RCC 7860 (cell line): ENCODE data around the gene ALPK3.

Experiments used
- DNase-seq: peaks from one replicate; pipeline ENCODE4 v3.0.0-alpha.2; 2015; ENCODE audit warnings: low spot score
- FAIRE-seq: peaks from 2 replicates; lab custom pipeline; 2012; peaks lifted over from hg19 to GRCh38; lab: Jason Lieb, UNC

ALPK3 gene

GRCh38 chr15:84797212-84797611, 19.9 kb upstream of the ALPK3 start:
- FAIRE-seq (no peak), DNase-seq (no peak)

GRCh38 chr15:84797801-84798200, 19.4 kb upstream of the ALPK3 start:
- no peak for FAIRE-seq
- no peak for DNase-seq

GRCh38 chr15:84798436-84798946, 18.7 kb upstream of the ALPK3 start:
- FAIRE-seq: no peak

GRCh38 chr15:84799511-84800187, 17.5 kb upstream of the ALPK3 start:
- DNase-seq (no peak), FAIRE-seq (no peak)

More at GRCh38 chr15:84798436-84798946, 18.7 kb upstream of the ALPK3 start:
- DNase-seq: no peak

- FAIRE-seq (no peak), DNase-seq (no peak)
These were observed 16.8 kb upstream of the ALPK3 start for GRCh38 chr15:84800365-84800806.

GRCh38 chr15:84804005-84804900, 12.9 kb upstream of the ALPK3 start:
- DNase-seq (no peak), FAIRE-seq (no peak)

- DNase-seq (no peak), FAIRE-seq (no peak)
These were observed 11.9 kb upstream of the ALPK3 start for GRCh38 chr15:84805221-84805620.

- no peak for FAIRE-seq
- no peak for DNase-seq
These were observed 9.9 kb upstream of the ALPK3 start for GRCh38 chr15:84807228-84807627.

- FAIRE-seq: no peak
These were observed 6.9 kb upstream of the ALPK3 start for GRCh38 chr15:84810073-84810840.

GRCh38 chr15:84811151-84811550, 6.0 kb upstream of the ALPK3 start:
- no peak for FAIRE-seq
- DNase-seq: no peak

More at GRCh38 chr15:84810073-84810840, 6.9 kb upstream of the ALPK3 start:
- DNase-seq: no peak

GRCh38 chr15:84811828-84812227, 5.3 kb upstream of the ALPK3 start:
- no peak for DNase-seq
- no peak for FAIRE-seq

- FAIRE-seq (no peak), DNase-seq (no peak)
These were observed 4.3 kb upstream of the ALPK3 start for GRCh38 chr15:84812842-84813241.

GRCh38 chr15:84813435-84813834, 3.7 kb upstream of the ALPK3 start:
- DNase-seq: no peak
- no peak for FAIRE-seq

- DNase-seq (no peak), FAIRE-seq (no peak)
These were observed 3.2 kb upstream of the ALPK3 start for GRCh38 chr15:84813931-84814330.

GRCh38 chr15:84814916-84815315, 2.2 kb upstream of the ALPK3 start:
- no peak for DNase-seq
- no peak for FAIRE-seq

GRCh38 chr15:84817466-84818081, 418 bp downstream of the ALPK3 start:
- FAIRE-seq: no peak
- no peak for DNase-seq

- FAIRE-seq: no peak
These were observed 1.3 kb downstream of the ALPK3 start for GRCh38 chr15:84818261-84819131.

GRCh38 chr15:84819291-84819768, 2.2 kb downstream of the ALPK3 start:
- DNase-seq: no peak
- no peak for FAIRE-seq

More at GRCh38 chr15:84818261-84819131, 1.3 kb downstream of the ALPK3 start:
- DNase-seq: peak; percentile 36

- DNase-seq (no peak), FAIRE-seq (no peak)
These were observed 2.6 kb downstream of the ALPK3 start for GRCh38 chr15:84819791-84820190.
